ENCODE data around the gene DMXL1. TPM values are rescaled to one million over a fixed set of nuclear protein-coding genes. Genes with fewer than 3 reads are reported as not detected.

DMXL1 gene
- polyA plus RNA-seq (ENCODE audit: insufficient read length in 10 of 10), result 10 to 100 TPM; 17.7 to 28.2 (median 23.7) TPM
- long read RNA-seq, donor 1, result 0 reads
- long read RNA-seq, donor 2, result 0 reads
- long read RNA-seq, donor 3, result 0 reads
- long read RNA-seq, donor 4, result 0 reads
- long read RNA-seq, donor 5, partial matches to known transcripts, result 0 of 1 reads
- long read RNA-seq, donor 5, other reads (novel, unspliced or antisense), result 0 of 1 reads
- long read RNA-seq, donor 6, partial matches to known transcripts, result 0 of 1 reads
- long read RNA-seq, donor 6, other reads (novel, unspliced or antisense), result 0 of 1 reads
- long read RNA-seq, donor 7, partial matches to known transcripts, result 0 of 1 reads
- long read RNA-seq, donor 7, other reads (novel, unspliced or antisense), result 0 of 1 reads
- long read RNA-seq, donor 8, full-length matches to known transcripts, result 1 of 1 reads
- long read RNA-seq, donor 8, partial matches to known transcripts, result 0 of 1 reads
- long read RNA-seq, donor 8, other reads (novel, unspliced or antisense), result 0 of 1 reads
- long read RNA-seq, donor 9, result 0 reads

GRCh38 chr5:119070828-119071560, at the start of gene DMXL1:
Gene DMXL1 (plus strand): TSS chr5:119071087. CDS start chr5:119071570, 483 bp downstream.
- DNase-seq, result peak; percentile 99

- DNase-seq, result no peak
Measured at GRCh38 chr5:119021149-119021732, 49.6 kb upstream of the DMXL1 start.

GRCh38 chr5:119022017-119022745, 48.7 kb upstream of the DMXL1 start:
- DNase-seq, result peak in 2 of 3 donors; percentile 16 to 55

GRCh38 chr5:119022773-119023172, 48.1 kb upstream of the DMXL1 start:
- DNase-seq, result no peak

GRCh38 chr5:119028575-119028974, 42.3 kb upstream of the DMXL1 start:
- DNase-seq, result no peak

GRCh38 chr5:119031011-119031886, 39.6 kb upstream of the DMXL1 start:
- DNase-seq, result no peak

GRCh38 chr5:119031905-119032304, 39.0 kb upstream of the DMXL1 start:
- DNase-seq, result no peak

GRCh38 chr5:119032656-119033055, 38.2 kb upstream of the DMXL1 start:
- peak in 1 of 3 donors; percentile 21 for DNase-seq

GRCh38 chr5:119033135-119033534, 37.8 kb upstream of the DMXL1 start:
- DNase-seq, result no peak

- peak in 1 of 3 donors; percentile 35 for DNase-seq
Measured at GRCh38 chr5:119036101-119036762, 34.7 kb upstream of the DMXL1 start.

- DNase-seq, result peak in 1 of 3 donors; percentile 20
Measured at GRCh38 chr5:119037496-119038215, 33.2 kb upstream of the DMXL1 start.

- DNase-seq, result no peak
Measured at GRCh38 chr5:119048246-119048645, 22.6 kb upstream of the DMXL1 start.

GRCh38 chr5:119049824-119050449, 20.9 kb upstream of the DMXL1 start:
- DNase-seq, result peak in 2 of 3 donors; percentile 19 to 26

GRCh38 chr5:119054101-119054500, 16.8 kb upstream of the DMXL1 start:
- no peak for DNase-seq

- no peak for DNase-seq
Measured at GRCh38 chr5:119055294-119055693, 15.6 kb upstream of the DMXL1 start.

- DNase-seq, result no peak
Measured at GRCh38 chr5:119058979-119059529, 11.8 kb upstream of the DMXL1 start.

- DNase-seq, result no peak
Measured at GRCh38 chr5:119059740-119060255, 11.1 kb upstream of the DMXL1 start.

Data from muscle of back (tissue), 13 donors.